ENCODE measurements around the gene ZNRF3. TPM values are rescaled to one million over a fixed set of nuclear protein-coding genes. Genes with fewer than 3 reads are reported as not detected.

Gene ZNRF3
- total RNA-seq, 2 experiments from 2014 or later = 0.58 to 0.72 TPM

GRCh38 chr22:29061773-29062172 lies 178.4 kb downstream of the ZNRF3 start, which contains the start of gene C22orf31:
C22orf31 (minus strand) TSS chr22:29061831; CDS start chr22:29061792, 39 bp downstream.
- CTCF ChIA-PET = interaction anchor here (0.6 to 2.4 kb wide), 4 partner anchors 8 to 224 kb away, joined by 3 to 5 read pairs (median 4); partner anchors contain the start of gene KREMEN1
- H3K9me3 Mint-ChIP-seq = no peaks in the 10 kb centered on the region
- peaks cover 31% of the 10 kb centered on the region for H3K27me3 Mint-ChIP-seq
- no peak for DNase-seq
- peaks cover 10% of the 10 kb centered on the region for H3K4me1 Mint-ChIP-seq
- H3K4me3 Mint-ChIP-seq = no peak within 1 kb of the TSS
- POLR2A ChIA-PET = no interaction called here
- no peak within 1 kb of the TSS for H3K27ac Mint-ChIP-seq
- H3K36me3 Mint-ChIP-seq (ENCODE audit: low read depth) = no peaks in the 10 kb centered on the region

- POLR2A ChIA-PET = no interaction called here
Observed at GRCh38 chr22:29062286-29062821, 179.0 kb downstream of the ZNRF3 start.

GRCh38 chr22:29065468-29066190 lies 182.3 kb downstream of the ZNRF3 start:
- DNase-seq = no peak
- Mint-ChIP-seq H3K4me3 (no peak overlapping the region), H3K27me3 (peaks cover 45% of the 10 kb centered on the region), H3K4me1 (peaks cover 10% of the 10 kb centered on the region), H3K36me3 (ENCODE audit: low read depth) (no peaks in the 10 kb centered on the region), H3K9me3 (no peaks in the 10 kb centered on the region), H3K27ac (no peak overlapping the region)
- ChIA-PET CTCF (interaction anchor here (0.6 to 1.0 kb wide), 3 partner anchors 16 to 1181 kb away, joined by 3 read pairs; no protein-coding TSS in a partner anchor), POLR2A (interaction anchor here (0.7 kb wide), 1 partner anchor 1662 kb away, joined by 3 read pairs; no protein-coding TSS in a partner anchor)

More at GRCh38 chr22:29062286-29062821, 179.0 kb downstream of the ZNRF3 start:
- H3K36me3 Mint-ChIP-seq (ENCODE audit: low read depth) = no peaks in the 10 kb centered on the region
- no peak overlapping the region for H3K27ac Mint-ChIP-seq
- H3K4me1 Mint-ChIP-seq = peaks cover 10% of the 10 kb centered on the region
- H3K4me3 Mint-ChIP-seq = no peak overlapping the region
- peaks cover 34% of the 10 kb centered on the region for H3K27me3 Mint-ChIP-seq
- H3K9me3 Mint-ChIP-seq = no peaks in the 10 kb centered on the region
- DNase-seq = no peak
- CTCF ChIA-PET = interaction anchor here (0.6 to 2.4 kb wide), 4 partner anchors 8 to 224 kb away, joined by 3 to 5 read pairs (median 4); partner anchors contain the start of gene KREMEN1

DNA sequence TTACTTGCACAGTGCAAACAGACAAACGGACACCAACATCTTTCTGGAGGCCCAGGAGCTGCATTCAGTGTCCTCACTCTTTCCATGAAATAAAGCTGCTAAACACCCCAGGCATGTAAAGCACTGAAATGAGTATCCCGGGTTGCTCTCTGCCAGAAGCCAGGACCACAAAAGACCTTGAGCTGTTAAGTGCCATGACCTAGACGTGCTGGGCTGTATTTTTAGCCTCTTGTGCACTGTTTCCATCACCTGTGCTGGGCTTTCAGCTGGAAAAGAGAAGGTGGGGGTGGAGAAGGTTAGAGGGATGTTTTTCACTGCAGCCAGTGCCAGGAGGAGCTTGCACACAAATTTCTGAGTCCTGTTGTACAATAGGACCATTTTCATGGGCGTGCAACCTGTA lies 186.1 kb downstream of the ZNRF3 start:
- no peaks in the 10 kb centered on the region for H3K9me3 Mint-ChIP-seq
- H3K27me3 Mint-ChIP-seq = peaks cover 58% of the 10 kb centered on the region
- CTCF ChIA-PET = interaction anchor here (0.6 kb wide), 1 partner anchor 25 kb away, joined by 3 read pairs; no protein-coding TSS in a partner anchor
- H3K36me3 Mint-ChIP-seq (ENCODE audit: low read depth) = no peaks in the 10 kb centered on the region
- peaks cover 25% of the 10 kb centered on the region for H3K4me1 Mint-ChIP-seq
- DNase-seq = no peak
- POLR2A ChIA-PET = no interaction called here
- H3K4me3 Mint-ChIP-seq = no peak overlapping the region
- H3K27ac Mint-ChIP-seq = no peak overlapping the region

DNA sequence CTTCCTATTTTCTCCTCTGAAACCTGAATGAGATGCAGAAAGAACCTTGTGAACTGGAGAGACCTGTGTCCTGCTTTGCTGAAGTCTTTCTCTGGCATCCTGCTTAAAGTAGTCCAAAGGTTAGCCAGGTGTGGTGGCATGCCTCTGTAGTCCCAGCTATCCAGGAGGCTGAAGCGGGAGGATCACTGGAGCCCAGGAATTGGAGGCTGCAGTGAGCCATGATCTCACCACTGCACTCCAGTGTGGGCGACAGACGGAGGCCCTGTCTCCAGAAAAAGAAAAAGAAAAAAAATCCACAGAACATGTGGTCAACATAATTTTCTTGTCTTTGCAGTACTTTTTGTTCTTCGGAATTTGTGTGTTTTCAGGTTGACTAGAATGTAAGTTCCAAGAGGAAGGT lies 187.1 kb downstream of the ZNRF3 start:
- Mint-ChIP-seq H3K9me3 (no peaks in the 10 kb centered on the region), H3K4me1 (peaks cover 21% of the 10 kb centered on the region), H3K4me3 (peak overlapping the region; percentile 52), H3K36me3 (ENCODE audit: low read depth) (no peaks in the 10 kb centered on the region), H3K27ac (no peak overlapping the region), H3K27me3 (peaks cover 66% of the 10 kb centered on the region)
- ChIA-PET POLR2A (no interaction called here), CTCF (interaction anchor here (0.5 to 0.7 kb wide), 2 partner anchors 212 to 408 kb away, joined by 3 to 4 read pairs; no protein-coding TSS in a partner anchor)
- no peak for DNase-seq

DNA sequence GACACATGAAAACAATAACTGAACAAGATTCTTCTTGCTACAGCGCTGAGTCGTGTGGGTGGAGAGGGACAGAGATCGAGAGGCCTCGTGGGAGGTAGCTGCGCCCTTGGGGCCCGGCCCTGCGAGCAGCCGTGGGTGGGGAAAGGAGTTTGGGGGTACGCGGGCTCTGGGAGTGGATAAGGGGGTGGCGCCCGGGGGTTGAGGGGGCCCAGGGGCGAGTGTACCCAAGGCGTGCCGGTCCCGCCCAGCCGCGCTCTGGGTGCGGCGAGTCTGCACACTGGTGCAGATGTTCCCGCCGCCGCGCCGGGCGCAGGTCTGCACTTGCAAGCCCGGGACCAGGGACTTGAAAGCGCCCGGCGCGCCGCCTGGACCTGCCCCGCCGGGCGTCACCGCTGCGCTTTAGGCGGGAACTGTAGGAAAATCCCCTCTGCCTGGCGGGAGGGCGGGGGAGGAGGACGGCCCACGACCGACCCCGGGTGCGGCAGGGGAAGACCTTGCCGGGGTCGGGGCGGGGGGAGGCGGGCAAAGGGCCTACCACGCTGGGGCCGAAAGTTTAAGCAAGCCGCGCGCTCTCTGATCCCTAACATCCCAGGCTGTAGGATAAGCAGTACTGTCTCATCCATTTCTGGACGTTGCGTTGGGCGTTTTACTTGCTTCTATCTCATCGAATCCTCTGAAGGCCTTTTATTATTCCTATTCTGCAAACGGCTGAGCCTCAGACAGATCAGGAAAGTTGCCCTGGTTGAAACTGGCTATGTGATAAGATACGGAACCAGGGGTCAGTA lies 188.1 kb downstream of the ZNRF3 start:
- CTCF ChIA-PET = no interaction called here
- POLR2A ChIA-PET = no interaction called here

GRCh38 chr22:29072193-29072978 lies 189.0 kb downstream of the ZNRF3 start:
- Mint-ChIP-seq H3K9me3 (no peaks in the 10 kb centered on the region), H3K4me3 (peak overlapping the region; percentile 56), H3K27me3 (peaks cover 68% of the 10 kb centered on the region), H3K27ac (no peak overlapping the region), H3K4me1 (peaks cover 14% of the 10 kb centered on the region), H3K36me3 (ENCODE audit: low read depth) (no peaks in the 10 kb centered on the region)
- CTCF ChIA-PET = interaction anchor here (0.6 to 1.4 kb wide), 3 partner anchors 11 to 280 kb away, joined by 4 to 5 read pairs (median 5); partner anchors contain the start of gene C22orf31
- peak; percentile 81 for DNase-seq
- POLR2A ChIA-PET = no interaction called here

More for the DNA sequence above, 188.1 kb downstream of the ZNRF3 start:
- peaks cover 70% of the 10 kb centered on the region for H3K27me3 Mint-ChIP-seq
- H3K27ac Mint-ChIP-seq = no peak overlapping the region
- H3K4me1 Mint-ChIP-seq = peaks cover 14% of the 10 kb centered on the region
- H3K9me3 Mint-ChIP-seq = no peaks in the 10 kb centered on the region
- H3K36me3 Mint-ChIP-seq (ENCODE audit: low read depth) = no peaks in the 10 kb centered on the region
- peak overlapping the region; percentile 56 for H3K4me3 Mint-ChIP-seq
- peak; percentile 23 for DNase-seq

DNA sequence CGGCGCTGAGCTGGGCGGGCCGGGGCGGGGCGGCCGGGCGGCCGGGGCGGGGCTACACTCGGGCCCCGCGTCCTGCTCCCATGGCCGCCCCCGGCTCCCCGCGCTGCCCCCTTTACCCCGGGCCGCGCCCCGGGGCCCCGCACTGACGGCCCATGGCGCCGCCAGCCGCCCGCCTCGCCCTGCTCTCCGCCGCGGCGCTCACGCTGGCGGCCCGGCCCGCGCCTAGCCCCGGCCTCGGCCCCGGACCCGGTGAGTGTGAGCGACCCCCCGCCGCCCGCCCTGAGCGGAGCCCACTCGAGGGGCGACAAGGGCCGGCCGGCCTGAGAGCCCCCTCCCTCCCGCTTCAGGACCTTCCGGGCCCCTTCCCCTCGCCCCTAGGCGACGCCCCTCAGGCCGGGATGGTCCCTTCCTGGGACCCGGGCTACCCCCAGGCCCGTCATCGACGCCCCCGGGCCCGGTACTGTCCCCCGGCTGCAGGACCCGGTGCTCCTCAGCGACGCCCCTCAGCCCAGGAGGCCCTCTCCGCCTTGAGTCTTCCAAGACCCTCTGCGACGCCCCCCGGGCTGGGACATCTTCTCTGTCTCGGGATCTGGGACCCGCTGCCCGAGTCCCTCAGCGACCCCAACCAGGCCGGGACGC lies 189.7 kb downstream of the ZNRF3 start, which contains the start of gene KREMEN1:
Gene KREMEN1, plus strand, starts transcription at position 57 of the 639 bp plus-strand sequence. Its CDS starts 96 bp downstream, at position 153.
- peak within 1 kb of the TSS; percentile 56 for H3K4me3 Mint-ChIP-seq
- H3K36me3 Mint-ChIP-seq (ENCODE audit: low read depth) = no peaks in the 10 kb centered on the region
- peaks cover 71% of the 10 kb centered on the region for H3K27me3 Mint-ChIP-seq
- DNase-seq = no peak
- peaks cover 14% of the 10 kb centered on the region for H3K4me1 Mint-ChIP-seq
- H3K27ac Mint-ChIP-seq = no peak within 1 kb of the TSS
- ChIA-PET CTCF (interaction anchor here (0.6 to 1.4 kb wide), 3 partner anchors 12 to 281 kb away, joined by 4 to 5 read pairs (median 5); partner anchors contain the start of gene C22orf31), POLR2A (no interaction called here)
- no peaks in the 10 kb centered on the region for H3K9me3 Mint-ChIP-seq

GRCh38 chr22:29073618-29074275 lies 190.4 kb downstream of the ZNRF3 start:
- CTCF ChIA-PET = interaction anchor here (1.4 kb wide), 1 partner anchor 15 kb away, joined by 3 read pairs; no protein-coding TSS in a partner anchor
- H3K4me3 Mint-ChIP-seq = peak overlapping the region; percentile 44
- peaks cover 14% of the 10 kb centered on the region for H3K4me1 Mint-ChIP-seq
- H3K9me3 Mint-ChIP-seq = no peaks in the 10 kb centered on the region
- POLR2A ChIA-PET = no interaction called here
- no peak for DNase-seq
- H3K36me3 Mint-ChIP-seq (ENCODE audit: low read depth) = no peaks in the 10 kb centered on the region
- H3K27me3 Mint-ChIP-seq = peaks cover 75% of the 10 kb centered on the region
- H3K27ac Mint-ChIP-seq = no peak overlapping the region

- H3K27me3 Mint-ChIP-seq = peaks cover 73% of the 10 kb centered on the region
- H3K4me3 Mint-ChIP-seq = no peak overlapping the region
- H3K27ac Mint-ChIP-seq = no peak overlapping the region
- ChIA-PET CTCF (interaction anchor here (0.6 to 1.4 kb wide), 2 partner anchors 15 to 296 kb away, joined by 3 read pairs; no protein-coding TSS in a partner anchor), POLR2A (no interaction called here)
- H3K9me3 Mint-ChIP-seq = no peaks in the 10 kb centered on the region
- H3K4me1 Mint-ChIP-seq = peaks cover 14% of the 10 kb centered on the region
- no peaks in the 10 kb centered on the region for H3K36me3 Mint-ChIP-seq (ENCODE audit: low read depth)
- no peak for DNase-seq
Observed at GRCh38 chr22:29074276-29074772, 191.0 kb downstream of the ZNRF3 start.

All from activated CD4-positive, alpha-beta T cell treated with anti-CD3 and anti-CD28 coated beads, Interleukin-2, amount 10 ng/mL, durations not matched to agents 7 days and 5 days (primary cell).